Activated gamma-delta T cell treated with Interleukin-2 at 50 U/mL for 16 hours (primary cell): ENCODE measurements around the gene NUDT8.
"Not testable (repeated sequence)": the region's sequence is repeated elsewhere in the genome, so short reads cannot be mapped to it uniquely, and the experiment has no call there.

ENCODE experiments used
- DNase-seq: peaks from one replicate; pipeline ENCODE4 v3.0.0-alpha.2; 2020

Gene NUDT8

DNA sequence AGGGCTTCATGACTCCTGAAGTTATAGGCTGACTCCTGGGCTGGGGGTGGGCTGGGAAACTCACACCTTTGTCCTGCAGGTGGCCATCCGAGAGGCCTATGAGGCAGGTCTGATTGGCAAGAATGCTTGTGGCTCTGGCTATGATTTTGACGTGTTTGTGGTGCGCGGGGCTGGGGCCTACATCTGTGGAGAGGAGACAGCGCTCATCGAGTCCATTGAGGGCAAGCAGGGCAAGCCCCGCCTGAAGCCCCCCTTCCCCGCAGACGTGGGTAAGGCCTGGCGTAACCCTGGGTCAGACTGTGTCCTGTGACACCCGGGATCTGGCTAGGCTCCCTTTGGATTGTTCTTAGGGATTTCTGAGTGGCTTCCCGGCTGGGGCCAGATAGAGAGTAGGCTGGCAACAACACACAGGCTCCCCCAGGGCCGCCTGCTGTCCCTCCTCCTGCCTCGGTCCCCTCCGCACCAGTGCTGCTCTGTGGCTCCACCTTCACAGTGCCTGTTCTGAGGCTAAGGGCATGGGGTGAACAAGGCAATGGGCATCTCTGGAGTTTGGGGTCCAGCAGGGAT is 19.4 kb downstream of the NUDT8 start:
- DNase-seq: no peak

GRCh38 chr11:67609316-67609715 is 20.4 kb downstream of the NUDT8 start:
- DNase-seq: no peak

DNA sequence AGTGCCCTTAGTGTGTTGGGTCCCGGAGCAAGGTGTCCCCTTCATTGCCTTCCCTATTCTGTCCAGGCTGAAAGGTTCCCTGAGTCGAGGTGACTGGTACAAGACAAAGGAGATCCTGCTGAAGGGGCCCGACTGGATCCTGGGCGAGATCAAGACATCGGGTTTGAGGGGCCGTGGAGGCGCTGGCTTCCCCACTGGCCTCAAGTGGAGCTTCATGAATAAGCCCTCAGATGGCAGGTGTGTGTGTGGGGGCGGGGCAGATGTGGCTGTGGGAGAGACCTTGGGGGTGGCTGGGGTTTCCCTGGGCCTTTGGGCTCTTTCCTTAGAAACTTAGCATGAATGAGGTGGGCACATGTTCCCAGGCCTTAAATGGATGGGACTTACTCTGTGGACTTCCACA is 21.3 kb downstream of the NUDT8 start:
- no peak for DNase-seq

DNA sequence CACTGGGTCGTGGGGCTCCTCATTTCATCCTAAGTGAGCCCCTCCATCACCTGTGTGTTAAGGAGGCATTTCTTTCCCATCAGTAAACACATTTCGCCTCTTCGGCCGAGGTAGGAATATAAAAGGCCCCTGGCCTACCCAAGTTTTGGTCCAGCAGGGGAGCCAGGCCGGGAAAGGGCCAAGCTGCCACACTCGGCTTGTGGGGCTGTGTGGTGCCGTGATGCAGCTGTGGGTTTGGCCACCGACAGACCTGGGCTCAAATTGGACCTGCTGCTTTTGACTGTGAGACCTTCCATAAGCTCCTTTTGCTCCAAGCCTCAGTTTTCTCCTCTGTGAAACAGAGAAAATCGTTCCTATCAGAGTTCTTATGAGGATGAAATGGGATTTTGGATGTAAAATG is 22.2 kb downstream of the NUDT8 start:
- no peak for DNase-seq

DNA sequence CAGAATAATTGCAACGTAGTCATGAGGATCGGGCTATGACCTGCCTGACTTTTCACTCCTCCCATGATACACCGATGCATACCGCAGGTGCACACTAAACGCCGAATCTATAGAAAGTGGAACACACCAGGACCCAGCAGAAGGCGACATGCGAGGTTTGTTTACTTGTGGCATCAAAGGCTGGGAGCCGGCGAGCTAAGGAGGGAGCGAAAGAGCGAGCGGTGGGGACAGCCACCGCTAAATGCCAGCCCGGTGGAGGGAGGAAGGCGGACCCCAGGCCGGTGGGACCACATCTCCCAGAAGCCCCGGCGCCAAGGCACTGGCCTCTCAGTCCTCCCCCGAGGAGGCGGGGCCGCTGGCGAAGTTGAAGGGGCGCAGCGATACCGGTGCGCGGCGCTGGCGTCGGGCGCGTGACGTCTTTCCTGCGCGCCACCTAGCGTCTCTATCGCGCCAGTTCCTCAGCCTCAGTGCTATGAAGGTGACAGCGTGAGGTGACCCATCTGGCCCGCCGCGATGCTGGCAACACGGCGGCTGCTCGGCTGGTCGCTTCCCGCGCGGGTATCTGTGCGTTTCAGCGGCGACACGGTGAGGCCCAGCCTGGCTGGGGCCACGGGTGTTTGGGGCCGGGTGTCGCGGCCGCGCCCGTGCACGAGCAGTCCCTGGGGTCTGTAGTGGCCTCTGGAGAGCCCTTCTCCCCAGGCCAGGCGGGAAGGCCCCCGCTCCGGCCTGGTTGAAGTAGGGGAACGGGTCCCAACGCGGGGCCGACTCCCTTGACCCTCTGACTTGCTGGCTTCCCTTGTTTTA is 23.0 kb downstream of the NUDT8 start, which contains the start of gene NDUFV1:
TSS of gene NDUFV1 (plus strand) at position 445 of the 804 bp plus-strand sequence. CDS start at position 514, 69 bp downstream.
- DNase-seq: peak; percentile 96

DNA sequence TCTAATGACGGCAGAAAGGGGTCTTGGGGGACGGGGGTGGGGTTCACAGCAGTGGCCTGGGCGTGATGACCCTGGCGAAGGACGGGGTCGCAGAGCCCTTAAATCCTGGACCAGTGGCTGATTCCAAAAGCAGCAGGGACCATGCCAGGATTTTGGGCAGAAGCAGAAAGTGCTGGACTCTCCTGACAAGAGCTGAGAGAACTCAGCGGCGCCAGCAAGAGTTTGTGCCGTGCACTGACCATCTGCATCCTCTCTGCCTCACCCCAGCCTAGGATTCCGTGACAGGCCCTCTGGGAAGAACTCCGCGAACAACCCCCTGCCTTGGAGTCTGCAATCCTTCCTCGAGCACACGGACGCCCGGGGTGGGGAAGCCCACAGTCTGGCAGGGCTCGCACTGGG is 23.6 kb downstream of the NUDT8 start:
- DNase-seq: no peak

DNA sequence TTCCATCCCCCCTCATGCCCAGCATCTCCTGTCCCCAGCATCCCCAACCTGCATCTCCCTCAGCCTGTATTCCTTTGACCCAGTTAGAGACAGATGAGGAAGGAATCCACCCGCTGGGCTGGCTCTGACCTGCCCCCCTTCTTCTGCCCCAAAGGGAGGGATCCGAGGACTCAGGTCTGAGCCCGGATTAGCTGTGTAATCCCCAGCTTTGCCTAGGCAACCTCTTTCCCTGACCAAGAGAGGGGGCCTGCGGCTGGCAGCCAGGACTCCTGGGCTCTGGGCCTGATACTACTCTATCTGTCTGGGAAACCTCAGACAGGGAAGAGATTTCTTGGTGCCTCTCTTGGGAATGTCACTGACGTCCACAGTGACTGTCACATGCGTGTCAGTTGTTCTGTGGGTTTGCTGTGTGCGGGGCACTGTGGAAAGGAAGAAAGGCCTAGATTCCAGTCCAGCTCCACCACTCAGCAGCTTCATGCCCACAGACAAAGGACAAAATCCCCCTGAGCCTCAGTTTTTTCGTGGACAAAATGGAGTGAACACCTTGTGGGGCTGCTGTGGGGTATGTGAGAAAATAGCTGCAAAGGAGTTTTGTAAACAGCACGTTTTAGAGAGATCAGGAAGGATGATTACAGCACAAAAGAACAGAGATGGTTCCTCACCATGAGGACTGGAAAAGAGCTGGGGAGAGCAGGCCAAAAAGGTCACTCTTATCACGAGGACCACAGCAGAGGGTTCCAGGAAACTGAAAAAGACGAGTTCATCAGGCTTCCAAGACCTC is 24.3 kb downstream of the NUDT8 start:
- DNase-seq: no peak

DNA sequence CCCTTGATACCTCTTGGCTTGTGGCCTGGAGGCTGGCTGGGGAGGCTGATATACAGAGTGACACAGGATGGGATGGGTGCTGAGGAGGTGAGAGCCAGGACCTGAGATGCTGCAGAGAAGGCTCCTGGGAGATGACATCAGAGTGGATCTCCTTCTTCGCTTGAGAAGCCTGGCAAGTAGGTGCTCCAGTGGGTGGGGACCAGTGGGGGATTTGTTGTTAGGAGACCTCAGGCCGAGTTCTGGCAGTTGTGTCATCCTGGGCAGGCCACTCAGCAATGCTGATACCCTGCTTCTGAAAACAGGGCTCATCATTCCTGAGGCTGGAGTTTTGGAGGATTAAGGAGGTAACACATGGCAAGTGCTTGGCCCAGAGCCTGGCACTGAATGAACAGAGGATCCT is 24.9 kb downstream of the NUDT8 start:
- no peak for DNase-seq

DNA sequence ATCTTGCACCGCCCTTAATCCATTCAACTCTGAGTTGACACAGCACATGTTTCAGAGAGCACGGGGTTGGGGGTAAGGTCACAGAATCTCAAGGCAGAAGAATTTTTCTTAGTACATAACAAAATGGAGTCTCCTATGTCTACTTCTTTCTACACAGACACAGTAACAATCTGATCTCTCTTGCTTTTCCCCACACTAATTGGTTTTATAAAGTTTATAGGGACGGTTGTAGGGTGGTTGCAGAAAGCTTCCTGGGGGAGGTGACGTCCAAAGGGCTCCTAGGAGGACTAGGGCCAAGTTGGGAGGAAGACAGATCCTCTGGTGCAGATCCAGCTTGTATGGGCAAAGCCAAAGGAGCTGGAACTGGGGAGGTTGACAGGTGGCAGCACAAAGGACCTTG is 25.6 kb downstream of the NUDT8 start:
- DNase-seq: not testable (repeated sequence)

DNA sequence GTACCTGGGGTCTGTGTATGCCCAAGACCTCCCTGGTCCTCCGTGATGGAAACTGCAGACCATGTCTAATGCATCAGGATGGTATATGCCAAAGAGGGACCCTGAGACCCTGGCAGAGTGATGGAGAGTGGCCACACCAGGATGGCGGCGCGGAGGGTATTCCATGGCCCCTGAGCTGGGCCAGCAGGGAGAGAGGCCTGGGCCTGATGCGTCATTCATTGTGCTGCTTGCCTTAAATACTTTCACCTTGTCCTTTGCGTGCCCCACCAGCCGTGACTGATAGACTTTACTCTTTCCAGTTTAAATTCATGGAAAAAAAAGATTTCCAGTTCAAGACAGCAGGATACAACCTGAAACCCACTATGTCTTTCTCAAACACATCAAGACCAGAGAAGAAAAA is 28.6 kb downstream of the NUDT8 start:
- no peak for DNase-seq

DNA sequence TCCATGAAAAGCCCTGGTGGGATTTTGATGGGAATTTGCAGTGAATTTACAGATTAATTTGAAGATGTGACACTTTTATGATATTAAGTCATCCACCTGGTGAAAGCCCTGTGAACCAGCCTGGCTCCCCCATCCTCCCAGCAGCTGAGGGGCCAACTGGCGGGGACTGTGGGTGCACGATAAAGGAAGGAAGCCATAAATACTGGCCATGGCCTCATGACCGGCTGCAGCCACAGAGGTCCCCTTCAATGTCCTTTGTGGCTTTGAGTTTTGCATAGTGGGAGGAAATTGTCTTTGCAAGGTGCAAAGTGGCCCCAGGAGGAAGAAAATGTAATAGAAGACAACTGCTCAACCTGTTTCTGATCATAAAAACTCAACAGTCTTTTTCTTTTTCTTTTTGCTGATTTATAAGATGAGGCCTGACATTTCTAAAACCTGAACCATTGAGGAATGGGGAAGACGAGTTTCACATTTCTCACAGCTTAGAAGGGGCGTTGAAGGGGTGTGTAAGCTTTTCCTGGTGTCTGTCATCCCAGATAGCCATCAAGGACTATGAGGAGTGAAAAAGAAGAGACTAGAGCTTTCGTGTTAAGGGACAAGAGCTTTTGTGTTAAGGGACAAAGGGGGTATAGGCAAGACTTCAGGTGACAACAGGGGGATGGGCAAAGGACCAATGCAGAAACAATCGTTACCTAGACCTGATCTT is 29.3 kb downstream of the NUDT8 start:
- no peak for DNase-seq

DNA sequence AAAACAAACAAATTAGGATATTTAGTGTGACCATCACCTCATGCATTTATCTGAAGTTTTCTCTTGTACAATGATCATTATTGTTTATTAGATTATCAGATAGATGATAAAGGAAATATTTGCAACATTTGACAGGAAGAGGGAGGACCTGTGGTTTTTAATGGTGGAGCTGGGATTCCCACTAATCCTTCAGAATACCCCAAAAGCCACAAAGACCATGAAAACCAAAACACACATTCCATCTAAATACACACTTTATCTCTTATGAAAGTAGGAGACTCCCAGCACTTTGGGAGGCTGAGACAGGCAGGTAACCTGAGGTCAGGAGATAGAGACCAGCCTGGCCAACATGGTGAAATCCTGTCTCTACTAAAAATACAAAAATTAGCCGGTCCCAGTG is 30.6 kb downstream of the NUDT8 start:
- no peak for DNase-seq

DNA sequence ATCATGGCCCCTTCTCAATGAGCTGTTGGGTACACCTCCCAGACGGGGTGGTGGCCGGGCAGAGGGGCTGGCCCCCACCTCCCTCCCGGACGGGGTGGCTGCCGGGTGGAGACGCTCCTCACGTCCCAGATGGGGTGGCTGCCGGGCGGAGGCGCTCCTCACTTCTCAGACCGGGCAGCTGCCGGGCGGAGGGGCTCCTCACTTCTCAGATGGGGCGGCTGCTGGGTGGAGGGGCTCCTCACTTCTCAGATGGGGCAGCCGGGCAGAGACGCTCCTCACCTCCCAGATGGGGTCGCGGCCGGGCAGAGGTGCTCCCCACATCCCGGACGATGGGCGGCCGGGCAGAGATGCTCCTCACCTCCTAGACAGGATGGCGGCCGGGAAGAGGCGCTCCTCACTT is 31.8 kb downstream of the NUDT8 start:
- not testable (repeated sequence) for DNase-seq

- DNase-seq: not testable (repeated sequence)
Observed at GRCh38 chr11:67597458-67597857, 32.3 kb downstream of the NUDT8 start.

DNA sequence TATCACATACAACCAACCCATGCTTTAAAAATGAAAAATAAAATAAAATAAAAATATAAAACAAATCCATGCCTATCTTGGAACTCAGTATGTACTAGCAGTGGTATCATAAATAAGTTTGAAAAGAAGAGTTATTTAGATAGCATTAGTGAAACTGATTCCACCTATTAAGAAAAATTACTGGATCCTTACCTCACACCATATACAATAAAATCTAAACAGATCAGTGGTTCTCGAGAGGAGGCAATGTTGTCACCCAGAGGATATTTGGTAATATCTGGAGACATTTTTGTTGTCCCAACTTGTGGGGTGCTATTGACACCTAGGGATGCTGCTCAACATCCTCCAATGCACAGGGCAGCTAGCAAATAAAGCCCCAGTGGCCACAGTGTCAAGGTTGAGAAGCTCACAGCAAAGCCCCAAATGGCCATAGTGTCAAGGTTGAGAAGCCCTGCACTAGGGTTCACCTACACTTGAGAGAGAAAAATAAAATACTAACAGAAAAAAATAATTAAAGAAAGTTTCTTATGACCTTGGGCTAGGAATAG is 32.9 kb downstream of the NUDT8 start:
- DNase-seq: no peak

GRCh38 chr11:67594480-67594879 is 35.3 kb downstream of the NUDT8 start:
- DNase-seq: no peak

DNA sequence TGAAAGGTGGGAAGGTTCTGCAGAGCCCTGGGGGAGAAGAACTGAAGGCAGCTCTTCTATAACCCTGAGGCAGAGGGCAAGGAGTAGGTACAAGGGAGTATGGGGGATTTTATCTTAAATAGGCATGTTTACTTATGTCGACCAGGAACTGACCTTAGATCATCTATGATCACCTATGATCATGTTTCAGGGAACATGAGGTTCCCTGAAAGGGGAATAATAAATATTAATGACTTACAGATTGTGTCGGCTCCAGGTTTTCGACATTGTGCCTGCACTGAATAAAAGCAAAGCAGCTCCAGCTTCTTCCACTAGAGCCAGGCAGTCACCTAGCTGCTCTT is 36.2 kb downstream of the NUDT8 start:
- DNase-seq: no peak

DNA sequence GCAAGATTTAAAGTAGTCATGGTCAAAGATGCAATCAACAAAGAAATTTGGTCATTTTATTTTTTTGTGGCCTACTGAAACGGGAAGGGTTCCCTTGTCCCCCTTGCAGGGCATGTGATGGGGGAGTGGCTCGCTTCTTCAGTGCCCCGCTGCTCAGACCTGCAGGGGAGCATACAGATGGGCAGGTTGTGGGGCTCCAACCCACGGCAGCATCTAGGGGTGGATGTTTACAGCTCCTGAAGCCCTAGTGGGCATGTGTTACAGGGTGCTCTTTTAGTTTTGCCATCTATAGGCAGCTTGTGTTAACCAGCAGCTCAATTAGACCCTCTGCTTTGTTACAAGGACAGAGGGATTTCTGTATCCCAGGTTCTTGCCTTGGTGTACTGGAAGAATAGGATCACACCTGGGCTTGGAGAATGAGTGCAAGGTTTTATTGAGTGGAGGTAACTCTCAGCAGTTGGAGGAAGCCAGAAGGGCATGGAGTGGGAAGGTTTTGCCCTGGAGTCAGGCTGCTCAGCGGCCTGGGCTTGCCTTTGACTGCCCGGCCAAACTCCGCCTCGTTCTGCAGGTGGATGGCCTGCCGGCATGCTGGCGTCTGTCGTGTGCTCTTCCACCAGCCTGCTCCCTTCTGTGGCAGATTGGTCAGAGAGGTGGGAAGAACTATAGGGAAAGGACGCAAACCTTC is 36.7 kb downstream of the NUDT8 start:
- no peak for DNase-seq

GRCh38 chr11:67588899-67589415 is 40.8 kb downstream of the NUDT8 start:
- DNase-seq: not testable (repeated sequence)

DNA sequence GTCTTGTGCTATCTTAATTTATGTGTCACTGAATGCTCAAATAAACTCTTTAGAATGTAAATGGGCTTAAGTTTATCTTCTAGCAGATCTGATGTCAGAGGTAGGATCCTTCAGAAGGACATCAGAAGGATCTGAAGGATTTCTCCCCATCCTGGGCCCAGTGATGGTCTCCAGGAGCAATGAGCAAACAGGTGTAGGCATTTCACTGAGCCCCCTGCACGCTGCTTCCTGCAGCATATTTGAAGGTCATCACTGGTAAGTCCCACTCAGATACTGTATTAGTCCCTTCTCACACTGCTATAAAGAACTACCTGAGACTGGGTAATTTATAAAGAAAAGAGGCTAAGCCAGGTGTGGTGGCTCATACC is 41.6 kb downstream of the NUDT8 start:
- no peak for DNase-seq

DNA sequence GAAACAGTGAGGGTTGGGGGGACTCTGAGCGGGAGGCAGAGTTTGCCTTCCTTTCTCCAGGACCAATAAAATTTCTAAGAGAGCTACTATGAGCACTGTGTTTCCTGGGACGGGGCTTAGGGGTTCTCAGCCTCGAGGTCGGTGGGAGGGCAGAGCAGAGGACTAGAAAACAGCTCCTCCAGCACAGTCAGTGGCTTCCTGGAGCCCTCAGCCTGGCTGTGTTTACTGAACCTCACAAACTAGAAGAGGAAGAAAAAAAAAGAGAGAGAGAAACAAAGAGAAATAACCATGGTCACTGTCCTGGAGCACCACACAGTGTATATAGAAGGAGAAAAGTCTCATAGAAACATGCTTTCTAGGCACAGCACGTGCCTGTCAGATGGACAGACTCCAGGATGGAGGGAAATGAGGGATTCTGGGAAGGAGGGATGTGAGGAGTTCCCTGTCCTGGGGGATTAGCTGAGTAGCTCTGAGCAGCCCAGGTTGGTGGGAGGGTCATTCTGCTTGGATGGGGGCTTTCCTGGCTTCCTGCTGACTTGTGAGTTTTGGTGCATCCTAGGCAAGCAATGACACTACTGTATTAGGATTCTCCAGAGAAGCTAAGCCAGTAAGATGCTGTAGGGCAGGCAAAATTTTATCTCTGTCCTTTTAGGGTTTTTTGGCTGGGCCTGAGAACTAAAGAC is 43.0 kb downstream of the NUDT8 start:
- no peak for DNase-seq

DNA sequence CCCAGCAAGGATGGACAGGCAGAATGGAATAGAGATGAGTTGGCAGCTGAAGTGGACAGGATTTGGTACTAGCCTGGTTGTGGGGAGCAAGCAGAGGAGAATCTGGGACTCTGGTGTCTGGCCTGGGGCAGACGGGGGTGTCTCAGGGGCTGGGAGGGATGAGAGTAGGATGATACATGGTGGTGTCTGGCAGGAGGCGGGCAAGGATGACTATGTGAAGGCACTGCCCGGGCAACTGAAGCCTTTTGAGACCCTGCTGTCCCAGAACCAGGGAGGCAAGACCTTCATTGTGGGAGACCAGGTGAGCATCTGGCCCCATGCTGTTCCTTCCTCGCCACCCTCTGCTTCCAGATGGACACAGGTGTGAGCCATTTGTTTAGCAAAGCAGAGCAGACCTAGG is 43.8 kb downstream of the NUDT8 start:
- no peak for DNase-seq
